T-helper 2 cell (primary cell): Measurements from ENCODE around the gene LYRM1.
A peak's percentile ranks its signal among the peaks of the same experiment; 100 is the strongest.
"Not testable (repeated sequence)": the region's sequence is repeated elsewhere in the genome, so short reads cannot be mapped to it uniquely, and the experiment has no call there.

Experiments
- DNase-seq, 5 experiments: peaks; one replicate each; pipeline versions ENCODE4 v3.0.0 to v3.0.0-alpha.2; 2012 to 2022

Gene LYRM1

DNA sequence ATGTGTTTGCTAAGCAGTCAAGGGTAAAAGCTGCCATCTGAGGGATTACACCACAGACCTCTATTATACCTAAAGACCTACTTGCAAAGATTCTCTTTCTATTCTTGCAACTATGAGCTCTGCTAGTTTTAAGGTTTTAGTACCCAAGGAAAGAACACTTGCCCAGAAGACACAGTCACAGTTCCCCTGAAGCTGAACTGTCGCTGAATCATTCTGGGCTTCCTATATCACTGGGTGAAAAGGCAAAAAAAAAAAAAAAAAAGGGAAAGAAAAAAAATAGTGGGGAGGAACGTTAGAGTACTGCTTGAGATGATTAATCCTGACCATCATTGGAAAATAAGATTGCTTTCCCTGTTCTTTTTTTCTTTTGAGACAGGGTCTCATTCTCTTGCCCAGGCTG, 37.9 kb downstream of the LYRM1 start:
- peak in 1 of 5 experiments; percentile 78 for DNase-seq

DNA sequence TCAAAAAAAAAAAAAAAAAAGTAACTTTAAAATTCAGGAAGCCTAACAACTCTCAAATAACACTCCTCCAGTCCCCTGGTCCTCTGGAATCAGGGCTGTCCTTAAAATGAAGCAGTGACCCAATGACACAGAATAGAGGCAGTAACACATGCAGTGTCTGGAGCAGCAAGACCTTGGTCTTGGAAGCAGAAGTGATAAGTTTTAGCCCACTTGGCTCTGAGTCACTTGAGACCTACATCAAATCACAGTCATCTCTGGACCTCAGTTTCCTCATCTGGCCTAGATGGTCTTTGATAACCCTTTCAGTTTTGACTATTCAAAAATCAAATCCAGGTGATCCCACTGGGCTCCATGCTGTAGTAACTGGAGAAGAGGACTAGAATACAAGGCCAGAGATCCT, 39.0 kb downstream of the LYRM1 start:
- peak in 1 of 5 experiments; percentile 49 for DNase-seq

DNA sequence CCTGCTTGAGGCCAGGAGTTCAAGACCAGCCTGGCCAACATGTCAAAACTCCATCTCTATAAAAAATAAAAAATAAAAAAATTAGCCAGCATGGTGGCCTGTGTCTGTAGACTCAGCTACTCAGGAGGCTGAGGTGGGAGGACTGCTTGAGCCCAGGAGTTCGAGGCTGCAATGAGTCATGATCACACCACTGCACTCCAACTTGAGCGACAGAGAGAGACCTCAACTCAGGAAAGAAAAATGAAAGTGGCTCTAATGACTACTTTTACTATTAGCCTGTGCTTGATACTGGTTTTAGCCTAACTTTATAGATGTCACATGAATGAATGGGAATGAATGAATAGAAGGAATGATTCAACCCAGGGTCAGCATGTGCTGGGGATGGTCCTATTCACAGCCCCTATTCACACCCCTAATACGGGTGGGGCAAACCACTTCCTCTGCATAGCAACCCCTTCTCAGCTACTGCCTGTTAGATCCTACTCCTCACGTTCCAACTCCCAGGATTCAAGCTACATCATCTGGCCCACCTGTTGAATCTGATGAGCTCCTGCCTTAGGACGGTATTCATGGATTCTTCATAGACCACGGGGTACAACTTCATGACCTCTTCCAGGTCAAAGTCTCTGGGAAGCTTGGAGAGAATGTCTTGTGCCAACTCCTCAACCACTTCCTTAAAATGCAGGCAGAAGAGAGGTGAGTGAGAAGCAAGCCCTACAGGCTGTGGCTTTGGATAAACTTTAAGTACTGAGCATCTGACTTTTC, 40.5 kb downstream of the LYRM1 start:
- DNase-seq: peak in 1 of 5 experiments; percentile 35

DNA sequence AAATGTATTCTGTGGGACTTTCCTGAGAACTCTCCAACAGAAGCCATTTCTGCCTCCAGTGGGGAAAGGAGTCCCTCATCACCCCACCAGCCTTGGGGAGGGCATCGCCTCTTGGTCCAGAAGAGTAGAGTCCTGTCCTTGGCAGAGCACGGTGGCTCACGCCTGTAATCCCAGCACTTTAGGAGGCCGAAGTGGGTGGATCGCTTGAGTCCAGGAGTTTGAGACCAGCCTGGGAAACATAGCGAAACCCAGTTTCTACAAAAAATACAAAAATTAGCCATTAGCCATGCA, 41.0 kb downstream of the LYRM1 start:
- no peak for DNase-seq

DNA sequence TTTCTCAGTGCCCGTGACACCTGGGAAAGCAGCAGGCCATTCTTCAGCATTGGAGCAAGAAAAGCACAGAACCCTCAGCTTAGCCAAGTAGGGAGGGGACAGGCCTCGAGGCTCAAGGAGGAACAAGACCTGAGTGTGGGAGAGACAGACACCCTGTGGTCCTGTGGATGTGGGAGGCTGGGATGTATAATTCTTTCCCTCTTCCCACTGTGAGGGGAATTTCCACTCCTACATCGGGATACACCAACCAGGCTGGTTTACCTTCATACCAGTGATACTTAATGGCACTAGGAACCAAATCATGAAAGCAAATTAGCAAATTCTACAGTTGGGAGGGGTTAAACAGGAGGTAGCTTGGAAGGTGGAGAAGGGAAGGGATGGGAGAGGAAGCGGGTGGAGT, 41.7 kb downstream of the LYRM1 start:
- no peak for DNase-seq

DNA sequence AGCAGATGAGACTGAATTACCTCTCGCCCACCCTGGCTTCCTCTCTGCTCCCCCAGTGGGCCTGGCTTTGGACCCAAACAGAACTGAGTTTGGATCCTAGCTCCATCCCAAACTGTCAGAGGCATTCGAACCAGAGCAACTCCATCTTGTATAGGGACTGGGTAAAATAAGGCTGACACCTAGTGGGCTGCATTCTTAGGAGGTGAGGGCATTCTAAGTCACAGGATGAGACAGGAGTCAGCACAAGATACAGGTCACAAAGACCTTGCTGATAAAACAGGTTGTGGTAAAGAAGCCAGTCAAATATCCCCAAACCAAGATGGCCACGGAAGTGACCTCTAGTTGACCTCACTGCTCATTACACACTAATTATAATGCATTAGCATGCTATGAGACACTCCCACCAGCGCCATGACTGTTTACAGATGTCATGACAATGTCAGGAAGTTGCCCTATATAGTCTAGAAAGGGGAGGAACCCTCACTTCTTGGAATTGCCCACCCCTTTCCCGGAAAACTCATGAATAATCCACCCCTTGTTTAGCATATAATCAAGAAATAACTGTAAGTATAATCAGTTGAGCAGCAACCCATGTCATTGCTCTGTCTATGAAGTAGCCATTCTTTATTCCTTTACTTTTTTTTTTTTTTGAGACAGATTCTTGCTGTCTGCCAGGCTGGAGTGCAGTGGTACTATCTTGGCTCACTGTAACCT, 44.4 kb downstream of the LYRM1 start:
- peak in 3 of 5 experiments; percentile 3 to 81 (median 5) for DNase-seq

DNA sequence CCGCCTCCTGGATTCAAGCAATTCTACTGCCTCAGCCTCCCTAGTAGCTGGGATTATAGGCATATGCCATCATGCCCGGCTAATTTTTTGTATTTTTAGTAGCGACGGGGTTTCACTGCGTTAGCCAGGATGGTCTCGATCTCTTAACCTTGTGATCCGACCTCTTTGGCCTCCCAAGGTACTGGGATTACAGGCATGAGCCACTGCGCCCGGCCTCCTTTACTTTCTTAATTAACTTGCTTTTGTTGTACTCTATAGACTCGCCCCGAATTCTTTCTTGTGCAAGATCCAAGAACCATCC, 45.0 kb downstream of the LYRM1 start:
- DNase-seq: not testable (repeated sequence)

DNA sequence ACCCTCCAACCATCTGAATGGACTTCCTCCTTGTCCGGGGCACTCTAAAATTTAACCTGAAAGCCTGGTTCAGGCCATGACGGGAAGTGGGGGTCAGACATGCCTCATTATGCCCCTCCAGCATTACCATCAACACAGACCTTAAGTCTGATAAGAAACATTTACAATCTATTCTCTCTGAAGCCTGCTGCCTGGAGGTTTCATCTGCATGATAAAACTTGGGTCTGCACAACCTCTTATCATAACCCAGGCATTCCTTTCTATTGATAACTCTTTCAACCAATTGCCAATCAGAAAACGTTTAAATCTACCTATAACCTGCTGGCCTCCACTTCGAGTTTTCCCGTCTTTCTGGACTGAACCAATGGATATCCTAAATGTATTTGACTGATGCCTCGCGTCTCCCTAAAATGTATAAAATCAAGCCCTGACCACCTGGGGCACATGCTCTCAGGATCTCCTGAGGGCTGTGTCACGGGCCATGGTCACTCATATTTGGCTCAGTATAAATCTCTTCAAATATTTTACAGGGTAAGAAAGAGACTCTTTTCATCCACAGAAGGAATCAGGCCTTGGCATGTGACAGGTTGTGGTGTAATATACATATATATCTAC, 45.6 kb downstream of the LYRM1 start:
- no peak for DNase-seq

DNA sequence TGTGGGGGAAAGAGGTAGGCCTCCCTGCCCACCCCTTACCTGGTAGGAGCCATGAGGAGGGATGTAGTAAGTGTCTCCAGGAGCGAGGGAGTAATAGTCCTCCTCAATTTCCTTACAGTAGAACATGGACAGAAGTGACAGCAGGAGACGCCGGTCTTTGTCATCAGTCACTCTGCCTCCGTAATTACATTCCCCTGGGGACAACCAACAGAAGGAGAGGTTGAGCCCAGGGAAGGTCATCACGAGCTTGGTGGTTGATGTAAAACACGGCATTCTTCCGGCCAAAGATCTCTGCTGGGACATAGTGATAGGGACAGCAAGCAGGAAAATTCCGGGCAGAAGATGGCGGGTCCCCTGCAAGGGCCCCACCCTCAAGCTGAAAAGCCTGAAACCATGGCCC, 47.9 kb downstream of the LYRM1 start:
- DNase-seq: no peak

DNA sequence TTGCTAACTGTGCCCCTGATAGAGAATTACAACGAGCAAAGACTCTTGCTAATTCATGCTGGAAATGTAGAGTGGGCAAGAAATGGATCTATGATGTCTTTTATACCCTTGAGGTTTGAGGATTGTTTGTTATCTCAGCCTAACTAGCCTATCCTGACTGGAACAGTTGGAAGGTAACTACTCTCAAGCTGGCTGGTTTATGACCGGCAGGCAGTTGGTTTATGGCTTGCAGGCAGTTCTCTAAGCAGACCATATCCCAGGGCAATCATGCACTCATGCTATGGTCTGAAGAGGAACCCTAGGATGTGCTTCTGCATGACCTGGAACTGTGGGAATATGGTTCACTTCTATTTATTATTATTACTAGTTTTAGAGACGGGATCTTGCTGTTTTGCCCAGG, 49.1 kb downstream of the LYRM1 start:
- no peak for DNase-seq

DNA sequence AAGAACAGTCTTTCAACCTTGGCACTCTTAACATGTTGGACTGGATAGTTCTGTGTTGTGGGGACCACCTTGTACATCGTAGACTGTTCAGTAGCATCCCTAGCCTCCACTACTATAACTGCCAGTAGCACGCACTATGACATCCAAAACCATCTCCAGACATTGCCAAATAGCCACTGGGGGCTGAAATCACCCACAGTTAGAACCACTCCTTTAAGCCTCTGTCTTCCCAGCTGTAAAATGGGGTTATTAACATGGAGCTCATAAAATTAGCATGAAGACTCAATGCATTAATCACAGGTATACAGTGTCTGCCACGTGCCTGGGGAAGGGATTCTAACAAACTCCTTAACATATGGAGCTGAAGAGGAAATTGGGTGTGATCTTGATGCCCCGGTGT, 49.7 kb downstream of the LYRM1 start:
- DNase-seq: no peak

DNA sequence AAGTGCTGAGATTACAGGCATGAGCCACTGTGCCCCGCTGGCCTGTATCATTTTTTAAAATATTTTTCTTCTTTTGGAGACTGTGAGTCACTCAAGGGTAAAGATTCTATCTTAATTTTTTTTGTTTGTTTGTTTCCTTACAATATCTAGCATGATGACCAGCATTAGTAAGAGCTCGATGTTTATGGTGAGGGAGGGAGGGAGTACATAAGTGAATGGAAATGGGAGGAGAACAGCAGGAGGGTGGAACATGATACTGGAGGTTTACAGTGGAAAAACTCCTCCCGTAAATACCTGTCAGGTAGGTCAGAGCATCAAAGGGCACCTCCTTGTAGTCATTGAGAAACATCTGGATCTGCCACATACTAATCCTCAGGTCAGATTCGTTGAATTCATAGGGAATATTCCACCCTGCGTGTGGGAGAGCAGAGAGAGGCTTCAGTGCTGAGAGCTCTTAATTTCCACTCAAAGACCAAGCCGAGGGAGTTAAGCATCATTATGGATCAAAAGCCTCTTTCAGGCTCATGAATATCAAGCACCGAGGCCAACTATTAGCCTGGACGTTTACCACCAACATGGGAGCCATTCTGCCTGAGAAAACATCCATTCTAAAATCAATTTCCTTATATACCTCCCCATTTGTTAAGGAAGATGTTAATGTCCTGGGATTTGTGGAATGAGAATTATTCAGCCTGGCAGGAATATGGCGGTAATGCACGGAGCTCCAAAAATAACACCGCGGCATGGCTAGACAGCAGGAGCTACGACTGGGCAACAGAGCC, 51.8 kb downstream of the LYRM1 start:
- no peak for DNase-seq

DNA sequence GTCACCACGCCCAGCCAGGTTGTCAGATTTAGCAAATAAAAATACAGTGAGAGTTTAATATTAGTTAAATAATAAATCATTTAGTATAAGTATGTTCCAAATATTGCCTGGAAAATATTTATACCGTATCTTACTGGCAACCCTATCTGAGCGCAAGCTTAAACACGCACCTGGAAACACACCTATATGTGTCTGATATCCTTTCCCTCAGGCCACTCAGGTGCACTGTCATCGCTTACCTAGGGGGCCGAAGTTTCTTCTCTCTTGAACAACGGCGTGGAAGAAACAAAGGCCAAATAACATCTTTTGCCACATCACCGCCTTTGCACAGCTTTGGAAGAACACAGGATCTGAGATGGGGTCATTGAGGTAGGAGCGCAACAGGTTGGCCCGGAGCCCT, 54.0 kb downstream of the LYRM1 start:
- DNase-seq: no peak

DNA sequence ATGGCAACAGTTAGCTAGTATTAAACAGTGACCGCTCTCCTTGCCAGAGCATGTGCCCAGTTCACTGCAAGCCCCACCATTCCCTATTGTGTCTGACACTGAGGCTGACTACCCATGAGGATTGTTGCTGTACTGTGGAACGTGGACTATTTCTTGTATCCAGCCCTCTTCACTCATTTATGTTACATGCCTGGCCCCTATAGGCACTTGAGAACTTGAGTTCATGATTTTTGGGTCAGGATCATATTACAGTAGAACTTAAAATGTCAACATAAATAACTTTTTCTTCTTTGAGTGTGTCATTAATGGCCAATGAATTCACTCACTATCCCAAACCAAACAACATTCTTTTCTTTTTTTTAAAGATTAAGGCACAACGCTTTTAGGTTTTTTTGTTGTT, 55.7 kb downstream of the LYRM1 start:
- DNase-seq: no peak

DNA sequence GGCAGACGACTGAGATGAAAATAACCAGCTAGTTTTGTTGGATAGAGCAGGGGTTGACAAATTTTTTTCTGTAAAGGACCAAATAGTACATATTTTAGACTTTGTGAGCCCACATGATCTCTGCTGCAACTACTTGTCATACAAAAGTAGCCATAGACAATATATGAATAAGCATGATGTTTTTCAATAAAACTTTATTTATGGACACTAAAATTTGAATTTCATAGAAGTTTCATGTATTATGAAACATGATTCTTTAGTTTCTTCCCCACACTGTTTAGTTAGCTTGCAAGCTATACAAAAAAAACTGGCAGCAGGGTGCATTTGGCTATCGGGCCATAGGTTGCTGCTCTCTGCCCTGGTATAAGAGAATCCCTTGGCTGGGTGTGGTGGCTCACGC, 56.6 kb downstream of the LYRM1 start:
- no peak for DNase-seq

DNA sequence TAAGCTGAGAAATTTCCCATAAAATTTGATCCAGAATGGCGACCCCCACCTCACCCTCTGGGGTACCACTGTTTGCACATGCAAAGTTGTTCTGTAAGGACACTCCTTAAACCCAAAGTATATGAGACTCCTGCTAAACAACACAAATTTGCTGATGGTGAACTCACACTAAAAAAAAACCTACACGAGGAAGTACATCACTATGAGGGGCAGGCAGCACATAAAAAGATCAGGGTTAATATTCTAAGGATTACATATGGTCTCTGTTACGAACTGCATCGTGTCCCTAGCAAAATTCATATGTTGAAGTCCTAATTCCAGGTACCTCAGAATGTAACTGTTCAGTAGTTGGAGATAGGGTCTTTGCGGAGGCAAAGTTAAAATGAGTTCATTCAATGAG, 60.3 kb downstream of the LYRM1 start:
- DNase-seq: no peak

DNA sequence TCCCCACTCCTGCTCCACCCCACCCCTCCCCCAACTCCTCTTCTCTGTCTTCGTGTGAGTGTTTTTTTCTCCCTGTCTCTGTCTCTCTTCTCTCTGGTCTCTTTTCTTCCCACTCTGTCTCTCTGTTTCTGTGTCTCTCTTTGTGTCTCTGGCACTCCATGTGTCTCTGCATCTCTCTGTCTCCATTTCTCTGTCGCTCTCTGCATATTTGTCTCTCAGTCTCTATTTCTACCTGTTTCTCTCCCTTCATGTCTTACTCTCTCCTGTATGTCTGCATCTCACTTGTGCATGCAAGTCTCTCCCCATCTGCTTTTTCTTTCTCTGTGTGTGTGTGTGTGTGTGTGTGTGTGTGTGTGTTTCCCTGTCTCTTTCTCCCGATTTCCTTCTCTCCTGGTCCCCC, 68.2 kb downstream of the LYRM1 start:
- DNase-seq: no peak

DNA sequence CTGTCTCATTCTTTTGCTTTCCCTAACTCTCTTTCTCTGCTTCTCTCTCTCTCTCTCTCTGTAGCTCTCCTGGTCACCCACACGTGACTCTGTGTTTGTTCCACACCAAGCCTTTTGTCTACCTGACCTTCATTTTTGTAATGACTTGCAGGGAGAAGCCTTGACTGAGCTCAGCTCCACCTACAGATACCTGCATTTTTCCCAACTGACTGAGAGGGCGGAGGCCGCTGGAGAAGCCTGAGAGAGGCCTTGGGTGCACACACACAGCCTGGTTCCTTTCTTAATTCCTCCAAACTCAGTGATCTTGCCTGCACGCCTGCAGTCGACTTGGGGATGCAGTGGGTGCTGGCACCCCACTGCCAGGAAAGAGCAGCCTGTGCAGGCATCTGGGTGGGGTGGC, 68.8 kb downstream of the LYRM1 start:
- DNase-seq: no peak

DNA sequence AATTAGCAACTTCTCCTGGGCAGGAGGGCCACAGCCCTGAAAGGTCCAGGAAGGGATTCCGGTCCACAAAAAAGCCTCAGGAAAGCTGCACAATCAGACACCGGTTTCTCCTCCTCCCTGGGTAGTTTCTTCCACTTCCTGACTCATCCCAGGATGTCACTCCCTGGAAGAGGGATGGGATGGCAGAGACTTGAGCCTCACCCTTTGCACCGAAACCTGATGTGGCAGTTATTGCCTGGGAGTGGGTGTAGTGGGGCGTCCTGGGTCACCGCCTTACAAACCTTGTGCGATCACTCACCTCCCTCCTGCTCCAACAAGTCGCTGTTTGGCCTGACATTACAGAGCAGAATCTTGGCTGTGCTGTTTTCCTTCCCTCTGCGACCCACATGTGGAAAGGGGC, 70.8 kb downstream of the LYRM1 start:
- DNase-seq: no peak

DNA sequence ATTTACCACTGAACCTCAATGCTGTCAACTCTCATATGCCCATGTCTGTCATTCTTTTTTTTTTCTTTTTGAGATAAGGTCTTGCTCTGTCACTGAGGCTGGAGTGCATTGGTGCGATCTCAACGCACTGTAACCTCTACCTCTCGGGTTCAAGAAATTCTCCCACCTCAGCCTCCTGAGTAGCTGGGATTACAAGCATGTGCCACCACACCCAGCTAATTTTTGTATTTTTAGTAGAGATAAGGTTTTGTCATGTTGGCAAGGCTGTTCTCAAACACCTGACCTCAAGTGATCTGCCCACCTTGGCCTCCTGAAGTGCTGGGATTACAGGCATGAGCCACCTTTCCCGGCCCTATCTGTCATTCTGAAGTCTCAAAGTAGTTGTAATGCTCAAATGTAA, 72.6 kb downstream of the LYRM1 start:
- DNase-seq: not testable (repeated sequence)
